ENCODE measurements around the gene COL11A2. TPM values are rescaled to one million over a fixed set of nuclear protein-coding genes. Genes with fewer than 3 reads are reported as not detected.

COL11A2 gene
- total RNA-seq (2016; rRNA removed; fragmentation: Illumina TruSeq; extraction: Trizol), result 0.29 and 0.55 TPM in 2 replicates
- total RNA-seq (2016; cell fraction: cytosol; rRNA removed; fragmentation: Illumina TruSeq; extraction: Trizol; ENCODE audit: low read depth), result 0.10 TPM in 1 of 2 replicates, not detected in the other
- total RNA-seq (2016; cell fraction: insoluble cytoplasmic fraction; rRNA removed; fragmentation: Illumina TruSeq; extraction: Trizol), result 0.12 and 0.67 TPM in 2 replicates
- 0.45 TPM in 1 of 2 replicates, not detected in the other for total RNA-seq (2016; cell fraction: membrane; rRNA removed; fragmentation: Illumina TruSeq; extraction: Trizol)
- total RNA-seq (2016; cell fraction: nucleus; rRNA removed; fragmentation: Illumina TruSeq; extraction: Trizol), result 1.0 and 1.1 TPM in 2 replicates
- polyA plus RNA-seq (2011; rRNA removed), result 0.55 and 0.73 TPM in 2 replicates
- polyA plus RNA-seq (2011; cell fraction: cytosol; rRNA removed), result 0.13 and 0.18 TPM in 2 replicates
- 5.9 and 6.2 TPM in 2 replicates for polyA plus RNA-seq (2011; cell fraction: nucleus; rRNA removed)
- polyA plus RNA-seq (2012), result 0.97 and 1.9 TPM in 2 replicates
- polyA plus RNA-seq (2016; cell fraction: cytosol; fragmentation: Illumina TruSeq; extraction: Trizol; ENCODE audit: low read depth), result 0.21 and 0.24 TPM in 2 replicates
- polyA plus RNA-seq (2016; cell fraction: insoluble cytoplasmic fraction; fragmentation: Illumina TruSeq; extraction: Trizol; ENCODE audit: low read depth), result 0.15 and 0.42 TPM in 2 replicates
- 0.21 TPM in 2 replicates for polyA plus RNA-seq (2016; cell fraction: membrane; fragmentation: Illumina TruSeq; extraction: Trizol; ENCODE audit: low read depth)
- polyA plus RNA-seq (2016; cell fraction: nucleus; fragmentation: Illumina TruSeq; extraction: Trizol; ENCODE audit: insufficient read depth, low read depth), result 3.7 and 4.5 TPM in 2 replicates
- 0.20 and 1.1 TPM in 2 replicates for polyA minus RNA-seq (2011; rRNA and poly(A)+ RNA removed; ENCODE audit: low replicate concordance)
- polyA minus RNA-seq (2011; cell fraction: cytosol; rRNA and poly(A)+ RNA removed), result 0.44 TPM in 1 of 2 replicates, not detected in the other
- 0.52 and 0.75 TPM in 2 replicates for polyA minus RNA-seq (2011; cell fraction: nucleus; rRNA and poly(A)+ RNA removed)
- Bru-seq, nascent RNA, result percentile 29 among the genes with signal in this experiment
- percentile 42 among the genes with signal in this experiment for BruChase-seq, experiment 1, labeled RNA remaining after a 6-hour chase
- percentile 31 among the genes with signal in this experiment for BruChase-seq, experiment 2, labeled RNA remaining after a 2-hour chase
- long read RNA-seq, experiment 1, result 0 reads
- long read RNA-seq, experiment 2, partial matches to known transcripts, result 2 of 7 reads
- long read RNA-seq, experiment 2, other reads (novel, unspliced or antisense), result 4 of 7 reads

DNA sequence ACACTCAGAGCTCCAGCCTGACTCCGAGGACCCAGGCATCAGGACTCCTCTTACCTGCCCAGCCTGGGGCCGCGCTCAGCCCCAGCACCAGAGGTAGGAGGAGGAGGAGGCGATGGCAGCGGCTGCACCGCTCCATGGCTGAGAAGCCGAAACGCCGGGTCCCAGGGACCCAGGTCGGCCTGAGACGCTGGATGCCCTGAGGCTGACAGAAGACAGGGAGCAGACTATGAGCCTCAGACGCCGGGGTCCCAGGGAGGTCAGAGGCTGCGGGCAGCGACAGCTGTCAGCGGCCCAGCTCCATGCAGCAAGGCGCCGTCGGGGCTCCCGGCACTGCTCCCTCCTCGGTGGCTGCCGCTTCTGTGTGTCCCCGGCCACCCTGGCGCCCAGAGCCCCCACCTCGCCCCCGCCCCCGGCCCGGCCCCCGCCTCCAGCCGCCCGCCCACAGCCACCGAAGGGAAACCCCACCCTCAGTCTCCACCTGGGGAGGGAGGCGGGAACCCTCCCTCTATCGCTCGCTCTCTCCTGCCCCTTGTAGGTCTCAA lies at the start of gene COL11A2:
TSS of gene COL11A2 (minus strand) at position 363 of the 542 bp plus-strand sequence. CDS start at position 136, 227 bp downstream.
- CTCF ChIA-PET (ENCODE audit: low intra/inter-chr PET ratio, low total read pairs), result no interaction called here
- no peak within 1 kb of the TSS for H3K4me3 ChIP-seq (replicated peaks in 1 of 3; ENCODE audit: insufficient read depth in 1 of 3, low read depth in 2 of 3, low read length in 3 of 3)

More for the DNA sequence above, at the start of gene COL11A2:
- Histone ChIP-seq H3K9ac (ENCODE audit: insufficient read depth, low read depth, low read length) (no peak within 1 kb of the TSS), H3K27me3 (ENCODE audit: control insufficient read depth in 1 of 2, insufficient read depth in 2 of 2, low read length in 2 of 2) (peaks cover 0 to 15% of the 10 kb centered on the region in 2 experiments; a peak in 1 of 5 replicates), H3K4me1 (ENCODE audit: insufficient read depth, low read length) (peaks cover 37% of the 10 kb centered on the region), H3K79me2 (ENCODE audit: insufficient read depth, low read length) (no peaks in the 10 kb centered on the region), H3K9me3 (ENCODE audit: low read length) (no peaks in the 10 kb centered on the region), H2AFZ (ENCODE audit: low read length) (no peak within 1 kb of the TSS), H3K27ac (ENCODE audit: extremely low read length, insufficient read depth, low read length) (no peak within 1 kb of the TSS), H3K4me2 (ENCODE audit: low read depth, low read length) (peak within 1 kb of the TSS; percentile 66), H4K20me1 (ENCODE audit: insufficient read depth, low read length) (peaks cover 4% of the 10 kb centered on the region), H3K36me3 (replicated peaks in 1 of 2; ENCODE audit: control insufficient read depth in 1 of 2, insufficient read depth in 2 of 2, low read length in 2 of 2) (peaks cover 19 to 31% of the 10 kb centered on the region in 2 experiments)
- intact Hi-C loops (cut with micrococcal nuclease; ENCODE audit: unreplicated experiment) (no loop called here), in situ Hi-C loops (cut with HindIII; ENCODE audit: extremely low pct_ligation_motif_present, low pct_unique_long_range_greater_than_20kb) (no loop called here)
- POLR2A ChIA-PET, result interaction anchor here (0.8 to 1.6 kb wide), 2 partner anchors 8 to 17 kb away, joined by 4 to 5 read pairs; partner anchors contain the start of gene RING1
- FAIRE-seq (no peak), ATAC-seq (peak; percentile 26), DNase-seq (ENCODE audit: low spot score) (no peak)
- WGBS (ENCODE audit: low lambda C conversion rate), result 77% methylated on average over 15 of the region's 35 CpGs
- TF ChIP-seq, protein P1, sequence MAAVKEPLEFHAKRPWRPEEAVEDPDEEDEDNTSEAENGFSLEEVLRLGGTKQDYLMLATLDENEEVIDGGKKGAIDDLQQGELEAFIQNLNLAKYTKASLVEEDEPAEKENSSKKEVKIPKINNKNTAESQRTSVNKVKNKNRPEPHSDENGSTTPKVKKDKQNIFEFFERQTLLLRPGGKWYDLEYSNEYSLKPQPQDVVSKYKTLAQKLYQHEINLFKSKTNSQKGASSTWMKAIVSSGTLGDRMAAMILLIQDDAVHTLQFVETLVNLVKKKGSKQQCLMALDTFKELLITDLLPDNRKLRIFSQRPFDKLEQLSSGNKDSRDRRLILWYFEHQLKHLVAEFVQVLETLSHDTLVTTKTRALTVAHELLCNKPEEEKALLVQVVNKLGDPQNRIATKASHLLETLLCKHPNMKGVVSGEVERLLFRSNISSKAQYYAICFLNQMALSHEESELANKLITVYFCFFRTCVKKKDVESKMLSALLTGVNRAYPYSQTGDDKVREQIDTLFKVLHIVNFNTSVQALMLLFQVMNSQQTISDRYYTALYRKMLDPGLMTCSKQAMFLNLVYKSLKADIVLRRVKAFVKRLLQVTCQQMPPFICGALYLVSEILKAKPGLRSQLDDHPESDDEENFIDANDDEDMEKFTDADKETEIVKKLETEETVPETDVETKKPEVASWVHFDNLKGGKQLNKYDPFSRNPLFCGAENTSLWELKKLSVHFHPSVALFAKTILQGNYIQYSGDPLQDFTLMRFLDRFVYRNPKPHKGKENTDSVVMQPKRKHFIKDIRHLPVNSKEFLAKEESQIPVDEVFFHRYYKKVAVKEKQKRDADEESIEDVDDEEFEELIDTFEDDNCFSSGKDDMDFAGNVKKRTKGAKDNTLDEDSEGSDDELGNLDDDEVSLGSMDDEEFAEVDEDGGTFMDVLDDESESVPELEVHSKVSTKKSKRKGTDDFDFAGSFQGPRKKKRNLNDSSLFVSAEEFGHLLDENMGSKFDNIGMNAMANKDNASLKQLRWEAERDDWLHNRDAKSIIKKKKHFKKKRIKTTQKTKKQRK (IDR thresholded peaks at IDR 0.05; ENCODE audit: low read length), result no peak
- TF ChIP-seq, protein P2, sequence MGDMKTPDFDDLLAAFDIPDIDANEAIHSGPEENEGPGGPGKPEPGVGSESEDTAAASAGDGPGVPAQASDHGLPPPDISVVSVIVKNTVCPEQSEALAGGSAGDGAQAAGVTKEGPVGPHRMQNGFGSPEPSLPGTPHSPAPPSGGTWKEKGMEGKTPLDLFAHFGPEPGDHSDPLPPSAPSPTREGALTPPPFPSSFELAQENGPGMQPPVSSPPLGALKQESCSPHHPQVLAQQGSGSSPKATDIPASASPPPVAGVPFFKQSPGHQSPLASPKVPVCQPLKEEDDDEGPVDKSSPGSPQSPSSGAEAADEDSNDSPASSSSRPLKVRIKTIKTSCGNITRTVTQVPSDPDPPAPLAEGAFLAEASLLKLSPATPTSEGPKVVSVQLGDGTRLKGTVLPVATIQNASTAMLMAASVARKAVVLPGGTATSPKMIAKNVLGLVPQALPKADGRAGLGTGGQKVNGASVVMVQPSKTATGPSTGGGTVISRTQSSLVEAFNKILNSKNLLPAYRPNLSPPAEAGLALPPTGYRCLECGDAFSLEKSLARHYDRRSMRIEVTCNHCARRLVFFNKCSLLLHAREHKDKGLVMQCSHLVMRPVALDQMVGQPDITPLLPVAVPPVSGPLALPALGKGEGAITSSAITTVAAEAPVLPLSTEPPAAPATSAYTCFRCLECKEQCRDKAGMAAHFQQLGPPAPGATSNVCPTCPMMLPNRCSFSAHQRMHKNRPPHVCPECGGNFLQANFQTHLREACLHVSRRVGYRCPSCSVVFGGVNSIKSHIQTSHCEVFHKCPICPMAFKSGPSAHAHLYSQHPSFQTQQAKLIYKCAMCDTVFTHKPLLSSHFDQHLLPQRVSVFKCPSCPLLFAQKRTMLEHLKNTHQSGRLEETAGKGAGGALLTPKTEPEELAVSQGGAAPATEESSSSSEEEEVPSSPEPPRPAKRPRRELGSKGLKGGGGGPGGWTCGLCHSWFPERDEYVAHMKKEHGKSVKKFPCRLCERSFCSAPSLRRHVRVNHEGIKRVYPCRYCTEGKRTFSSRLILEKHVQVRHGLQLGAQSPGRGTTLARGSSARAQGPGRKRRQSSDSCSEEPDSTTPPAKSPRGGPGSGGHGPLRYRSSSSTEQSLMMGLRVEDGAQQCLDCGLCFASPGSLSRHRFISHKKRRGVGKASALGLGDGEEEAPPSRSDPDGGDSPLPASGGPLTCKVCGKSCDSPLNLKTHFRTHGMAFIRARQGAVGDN (CRISPR knock-in tag; IDR thresholded peaks at IDR 0.05), result peak; percentile 2; the same call in 1 of the 2 replicates
- TF ChIP-seq PTBP1 (IDR thresholded peaks at IDR 0.05; ENCODE audit: low read depth, low read length, poor library complexity, severe bottlenecking), result peak; percentile 61
- 0 out of 2 replicates have a peak, but pooled peaks have one; percentile 6 for TF ChIP-seq ZNF83 (CRISPR knock-in tag; IDR thresholded peaks at IDR 0.05; ENCODE audit: borderline replicate concordance)
- BruUV-seq (replicated peaks), result no TSS peak
